Epithelial cell of esophagus (primary cell): ENCODE data around the gene CHRDL2.
"Not testable (repeated sequence)": the region's sequence is repeated elsewhere in the genome, so short reads cannot be mapped to it uniquely, and the experiment has no call there.

Experiments
- DNase-seq: peaks from one replicate; pipeline ENCODE4 v3.0.0; 2010; ENCODE audit warnings: low read depth
- H3K4me3 ChIP-seq: 2 replicates; pipeline ENCODE4 v1.5.1; 2011; ENCODE audit warnings: mild to moderate bottlenecking, low read length, control low read depth
- CTCF ChIP-seq: IDR thresholded peaks from 2 replicates; pipeline ENCODE4 v1.5.1; 2011; ENCODE audit warnings: low read depth, mild to moderate bottlenecking, low read length, control low read depth, inconsistent platforms; ENCODE audit not compliant: insufficient read depth; ENCODE audit errors: missing control alignments

The CHRDL2 gene

GRCh38 chr11:74755395-74755995 is 24.3 kb upstream of the CHRDL2 start:
- no peak for DNase-seq
- no peak for TF ChIP-seq CTCF
- no peak overlapping the region for H3K4me3 ChIP-seq

GRCh38 chr11:74754507-74755252 is 23.5 kb upstream of the CHRDL2 start:
- no peak overlapping the region for H3K4me3 ChIP-seq
- peak; percentile 91 for DNase-seq
- no peak for TF ChIP-seq CTCF

- no peak for TF ChIP-seq CTCF
- H3K4me3 ChIP-seq: no peak overlapping the region
- DNase-seq: no peak
These were observed 20.1 kb upstream of the CHRDL2 start for GRCh38 chr11:74751303-74751702.

- DNase-seq, H3K4me3 ChIP-seq: not testable (repeated sequence)
These were observed 19.4 kb upstream of the CHRDL2 start for GRCh38 chr11:74750598-74750997.

GRCh38 chr11:74749965-74750296 is 18.7 kb upstream of the CHRDL2 start:
- no peak for TF ChIP-seq CTCF
- peak overlapping the region; percentile 56 for H3K4me3 ChIP-seq

GRCh38 chr11:74749127-74749964 is 18.1 kb upstream of the CHRDL2 start:
- DNase-seq: peak; percentile 62
- H3K4me3 ChIP-seq: peak overlapping the region; percentile 56
- no peak for TF ChIP-seq CTCF

More at GRCh38 chr11:74749965-74750296, 18.7 kb upstream of the CHRDL2 start:
- no peak for DNase-seq
